Upper lobe of right lung (tissue), 1 donor: ENCODE measurements around the gene XCL1. TPM values are rescaled to one million over a fixed set of nuclear protein-coding genes. Genes with fewer than 3 reads are reported as not detected.
A peak's percentile ranks its signal among the peaks of the same experiment; 100 is the strongest.
"Not testable (repeated sequence)": the region's sequence is repeated elsewhere in the genome, so short reads cannot be mapped to it uniquely, and the experiment has no call there.

Source experiments
- ATAC-seq: fragments of 200-7000 bp; cut with Tn5 transposase; one replicate; pipeline ENCODE4 v1.9.1; 2020; ENCODE audit warnings: mild to moderate bottlenecking, moderate library complexity
- DNase-seq: peaks from one replicate; pipeline ENCODE4 v3.0.0-alpha.2; 2020
- H3K27ac ChIP-seq: fragments of 200-600 bp; one replicate; pipeline ENCODE4 v1.8.0; 2022
- H3K27me3 ChIP-seq: fragments of 200-600 bp; one replicate; pipeline ENCODE4 v1.8.0; 2022; ENCODE audit warnings: mild to moderate bottlenecking
- H3K36me3 ChIP-seq: fragments of 200-600 bp; one replicate; pipeline ENCODE4 v1.8.0; 2022
- H3K4me1 ChIP-seq: fragments of 200-600 bp; one replicate; pipeline ENCODE4 v1.8.0; 2022
- H3K4me3 ChIP-seq: fragments of 200-600 bp; one replicate; pipeline ENCODE4 v1.8.0; 2022; ENCODE audit warnings: mild to moderate bottlenecking
- H3K9me3 ChIP-seq: fragments of 200-600 bp; one replicate; pipeline ENCODE4 v1.8.0; 2022
- intact Hi-C: fragments of 100-400 bp; cut with DNase I; formaldehyde crosslinking; loops from one replicate; pipeline ENCODE4 v1.11.0; 2022
- total RNA-seq: library from RNA; stranded (reverse); fragmentation: NEBNext Ultra II Directional; extraction: Animal tissue kit (Norgen Biotek cat#: 25700); gene quantifications from one replicate; pipeline ENCODE4 v1.2.1, GENCODE V29; 2021
- TF ChIP-seq, protein P1 (sequence below): fragments of 200-600 bp; IDR thresholded peaks from one replicate; pipeline ENCODE4 v1.8.0; 2022; ENCODE audit warnings: antibody characterized with exemption
- donor health status: DM: no; HTN: yes; CAD: no; lungs with severe emphysema.

Gene XCL1
- total RNA-seq, 1 donor from 2014 or later, result 0.90 TPM

DNA sequence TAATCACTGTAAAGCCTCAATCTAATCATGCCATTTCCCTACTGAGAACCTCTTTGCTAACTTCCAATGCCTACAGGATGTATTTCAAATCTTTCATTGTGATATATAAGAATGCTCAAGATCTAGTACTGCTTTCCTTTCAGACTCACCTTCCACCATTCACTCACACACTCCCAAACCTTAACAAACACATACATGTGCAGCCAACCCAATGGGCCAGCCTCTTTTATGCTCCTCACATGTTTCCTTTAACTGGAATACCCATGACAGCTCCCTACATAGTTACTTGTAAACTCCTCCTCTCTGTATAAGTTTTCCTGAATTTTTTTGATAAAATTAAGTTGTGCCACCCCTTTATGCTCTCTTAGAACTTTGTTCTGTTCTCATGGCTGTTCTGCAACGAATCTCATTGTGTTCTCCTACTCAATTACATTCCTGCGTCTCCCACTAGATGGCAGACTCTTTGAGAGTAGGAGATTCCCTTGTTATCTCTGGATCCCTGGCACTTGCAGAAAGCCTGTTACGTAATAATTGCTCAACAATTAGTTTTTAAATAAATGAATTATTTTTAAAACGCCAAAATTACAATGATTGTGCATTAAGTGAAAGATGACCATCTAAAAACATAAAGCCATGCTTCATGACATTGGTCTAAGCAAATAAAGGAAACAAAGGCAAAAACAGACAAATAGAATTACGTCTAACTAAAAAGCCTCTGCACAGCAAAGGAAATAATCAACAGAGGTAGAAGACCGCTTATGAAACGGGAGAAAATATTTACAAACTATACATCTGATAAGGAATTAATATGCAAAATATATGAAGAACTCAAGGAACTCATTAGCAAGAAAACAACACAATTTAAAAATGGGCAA lies 30.5 kb upstream of the XCL1 start:
- ATAC-seq, result peak; percentile 78
- H3K4me3 ChIP-seq, H3K4me1 ChIP-seq, H3K36me3 ChIP-seq, H3K9me3 ChIP-seq, intact Hi-C loops, H3K27me3 ChIP-seq, DNase-seq, H3K27ac ChIP-seq: not testable (repeated sequence)
- TF ChIP-seq, protein P1, sequence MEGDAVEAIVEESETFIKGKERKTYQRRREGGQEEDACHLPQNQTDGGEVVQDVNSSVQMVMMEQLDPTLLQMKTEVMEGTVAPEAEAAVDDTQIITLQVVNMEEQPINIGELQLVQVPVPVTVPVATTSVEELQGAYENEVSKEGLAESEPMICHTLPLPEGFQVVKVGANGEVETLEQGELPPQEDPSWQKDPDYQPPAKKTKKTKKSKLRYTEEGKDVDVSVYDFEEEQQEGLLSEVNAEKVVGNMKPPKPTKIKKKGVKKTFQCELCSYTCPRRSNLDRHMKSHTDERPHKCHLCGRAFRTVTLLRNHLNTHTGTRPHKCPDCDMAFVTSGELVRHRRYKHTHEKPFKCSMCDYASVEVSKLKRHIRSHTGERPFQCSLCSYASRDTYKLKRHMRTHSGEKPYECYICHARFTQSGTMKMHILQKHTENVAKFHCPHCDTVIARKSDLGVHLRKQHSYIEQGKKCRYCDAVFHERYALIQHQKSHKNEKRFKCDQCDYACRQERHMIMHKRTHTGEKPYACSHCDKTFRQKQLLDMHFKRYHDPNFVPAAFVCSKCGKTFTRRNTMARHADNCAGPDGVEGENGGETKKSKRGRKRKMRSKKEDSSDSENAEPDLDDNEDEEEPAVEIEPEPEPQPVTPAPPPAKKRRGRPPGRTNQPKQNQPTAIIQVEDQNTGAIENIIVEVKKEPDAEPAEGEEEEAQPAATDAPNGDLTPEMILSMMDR, result peak; percentile 40

- ATAC-seq, H3K4me1 ChIP-seq, intact Hi-C loops: not testable (repeated sequence)
Observed at GRCh38 chr1:168546553-168546895, 29.9 kb upstream of the XCL1 start.

DNA sequence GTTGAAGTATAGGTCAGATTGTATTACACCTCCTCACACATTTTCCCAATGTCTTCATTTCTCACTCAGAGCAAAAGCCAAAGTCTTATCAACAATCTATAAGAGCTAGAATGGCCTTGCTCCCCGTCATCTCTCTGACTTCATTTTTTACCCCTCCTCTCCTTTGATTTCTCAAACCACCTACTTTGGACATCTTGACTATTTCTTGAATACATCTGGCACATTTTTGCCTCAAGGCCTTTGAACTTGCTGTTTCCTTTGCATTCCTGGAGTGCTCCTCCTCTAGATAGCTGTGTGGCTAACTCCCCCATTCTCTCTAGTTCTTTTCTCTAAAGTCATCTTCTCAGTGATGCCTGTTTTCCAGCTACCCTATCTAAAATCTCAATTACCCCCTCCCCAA lies 25.4 kb upstream of the XCL1 start:
- Histone ChIP-seq H3K4me1 (no peaks in the 10 kb centered on the region), H3K9me3 (no peaks in the 10 kb centered on the region), H3K4me3 (no peak overlapping the region), H3K36me3 (no peaks in the 10 kb centered on the region), H3K27me3 (no peaks in the 10 kb centered on the region), H3K27ac (no peak overlapping the region)
- TF ChIP-seq, protein P1, result no peak
- ATAC-seq (no peak), DNase-seq (no peak)
- intact Hi-C loops, result no loop called here

More at GRCh38 chr1:168546553-168546895, 29.9 kb upstream of the XCL1 start:
- not testable (repeated sequence) for H3K27ac ChIP-seq, H3K27me3 ChIP-seq, H3K36me3 ChIP-seq, DNase-seq, H3K9me3 ChIP-seq, H3K4me3 ChIP-seq

DNA sequence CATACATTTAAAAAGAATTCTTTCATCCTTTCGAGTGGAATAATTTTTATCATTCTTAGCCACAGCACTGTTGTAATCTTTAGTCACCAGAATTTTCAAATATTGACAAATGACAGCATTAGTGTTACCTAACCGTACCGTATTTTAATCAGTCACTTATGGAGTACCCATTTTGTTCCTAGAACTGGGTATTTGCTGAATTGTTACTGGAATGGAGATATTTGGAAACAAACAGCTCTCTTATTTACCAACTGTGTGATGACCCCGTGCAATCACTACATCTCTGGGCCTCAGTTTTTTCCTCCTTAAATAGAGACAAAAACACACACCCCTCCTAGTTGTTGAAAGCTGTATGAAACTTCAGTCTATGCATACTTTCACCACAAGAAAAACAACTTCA lies 24.7 kb upstream of the XCL1 start:
- Histone ChIP-seq H3K9me3 (no peaks in the 10 kb centered on the region), H3K27me3 (no peaks in the 10 kb centered on the region), H3K4me1 (no peaks in the 10 kb centered on the region), H3K36me3 (no peaks in the 10 kb centered on the region), H3K4me3 (no peak overlapping the region), H3K27ac (no peak overlapping the region)
- no peak for DNase-seq
- TF ChIP-seq, protein P1, result no peak
- intact Hi-C loops, result no loop called here
- no peak for ATAC-seq

DNA sequence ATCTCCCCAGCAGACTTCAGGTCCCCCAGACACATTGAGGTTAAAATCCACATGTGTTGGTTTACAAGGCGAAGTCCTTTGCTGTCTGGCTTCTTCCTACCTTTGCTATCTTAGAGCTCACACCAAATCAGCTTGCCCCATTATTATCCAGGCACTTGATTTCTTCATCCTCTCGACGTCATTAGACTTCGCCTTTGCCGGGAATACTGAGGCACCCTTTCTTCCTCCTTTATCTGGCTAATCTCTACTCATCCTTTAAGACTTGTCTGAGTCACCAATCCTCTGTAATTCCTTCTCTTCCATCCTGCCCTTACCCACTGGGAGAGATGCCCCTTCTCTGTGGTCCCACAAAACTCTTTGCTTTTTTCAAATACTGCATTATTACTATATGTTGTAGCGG lies 23.4 kb upstream of the XCL1 start:
- H3K27me3 ChIP-seq, result no peaks in the 10 kb centered on the region
- TF ChIP-seq, protein P1, result no peak
- no peaks in the 10 kb centered on the region for H3K4me1 ChIP-seq
- intact Hi-C loops, result no loop called here
- no peaks in the 10 kb centered on the region for H3K9me3 ChIP-seq
- DNase-seq, result no peak
- no peaks in the 10 kb centered on the region for H3K36me3 ChIP-seq
- no peak for ATAC-seq
- no peak overlapping the region for H3K27ac ChIP-seq
- no peak overlapping the region for H3K4me3 ChIP-seq

GRCh38 chr1:168553680-168554553 lies 22.5 kb upstream of the XCL1 start:
- H3K27ac ChIP-seq, result no peak overlapping the region
- intact Hi-C loops, result no loop called here
- no peak overlapping the region for H3K4me3 ChIP-seq
- TF ChIP-seq, protein P1, result no peak
- no peaks in the 10 kb centered on the region for H3K4me1 ChIP-seq
- H3K36me3 ChIP-seq, result no peaks in the 10 kb centered on the region
- DNase-seq (no peak), ATAC-seq (no peak)
- H3K9me3 ChIP-seq, result no peaks in the 10 kb centered on the region
- H3K27me3 ChIP-seq, result no peaks in the 10 kb centered on the region
